ENCODE data around the gene TTC1. TPM values are rescaled to one million over a fixed set of nuclear protein-coding genes. Genes with fewer than 3 reads are reported as not detected.
"Not testable (repeated sequence)": the region's sequence is repeated elsewhere in the genome, so short reads cannot be mapped to it uniquely, and the experiment has no call there.

Gene TTC1
- total and polyA plus RNA-seq, 10 donors, result 29.2 to 55.2 (median 39.6) TPM

GRCh38 chr5:159995907-159996306 is 13.0 kb upstream of the TTC1 start:
- WGBS, 5 donors, result 68 to 90% (median 84%) methylated on average over 3 of the region's 3 CpGs
- no peaks in the 10 kb centered on the region for H3K4me1 ChIP-seq
- intact Hi-C loops (cut with DNase I; ENCODE audit: low total_unique reads), result no loop called here
- H3K9me3 ChIP-seq, result peaks cover 0 to 21% (median 16%) of the 10 kb centered on the region in 8 donors
- no peaks in the 10 kb centered on the region for H3K36me3 ChIP-seq
- TF ChIP-seq POLR2A (IDR thresholded peaks at IDR 0.05), result no peak
- no peak for TF ChIP-seq CTCF (IDR thresholded peaks at IDR 0.05 in 8 of 11, conservative IDR thresholded peaks at IDR 0.05 in 3 of 11)
- no peak for TF ChIP-seq POLR2AphosphoS5 (IDR thresholded peaks at IDR 0.05)
- no peak overlapping the region for H3K27ac ChIP-seq
- H3K27me3 ChIP-seq (replicated peaks in 1 of 7), result peaks cover 0 to 37% (median 0%) of the 10 kb centered on the region in 7 donors
- no peak overlapping the region for H3K4me3 ChIP-seq
- no peak for DNase-seq

- no peak for DNase-seq
- WGBS, 5 donors, result 36 to 53% (median 42%) methylated on average over 3 of the region's 3 CpGs
- H3K36me3 ChIP-seq, result no peaks in the 10 kb centered on the region
- intact Hi-C loops (cut with DNase I; ENCODE audit: low total_unique reads), result no loop called here
- H3K4me1 ChIP-seq, result no peaks in the 10 kb centered on the region
- TF ChIP-seq POLR2A (IDR thresholded peaks at IDR 0.05) (no peak), CTCF (IDR thresholded peaks at IDR 0.05 in 8 of 11, conservative IDR thresholded peaks at IDR 0.05 in 3 of 11) (no peak), POLR2AphosphoS5 (IDR thresholded peaks at IDR 0.05) (no peak)
- H3K27ac ChIP-seq, result no peak overlapping the region
- H3K27me3 ChIP-seq (replicated peaks in 1 of 7), result peaks cover 0 to 26% (median 0%) of the 10 kb centered on the region in 7 donors
- no peak overlapping the region for H3K4me3 ChIP-seq
- no peaks in the 10 kb centered on the region for H3K9me3 ChIP-seq
Measured at GRCh38 chr5:160001457-160001856, 7.5 kb upstream of the TTC1 start.

- no peaks in the 10 kb centered on the region for H3K9me3 ChIP-seq
- H3K4me1 ChIP-seq, result peaks cover 19 to 37% (median 27%) of the 10 kb centered on the region in 6 donors
- no peak overlapping the region for H3K4me3 ChIP-seq
- no peak overlapping the region for H3K27ac ChIP-seq
- WGBS, 5 donors, result 92 to 98% (median 95%) methylated on average over 3 of the region's 3 CpGs
- H3K36me3 ChIP-seq, result peaks cover 0 to 21% (median 13%) of the 10 kb centered on the region in 6 donors
- DNase-seq, result no peak
- no peak for TF ChIP-seq POLR2AphosphoS5 (IDR thresholded peaks at IDR 0.05)
- no peak for TF ChIP-seq CTCF (IDR thresholded peaks at IDR 0.05 in 8 of 11, conservative IDR thresholded peaks at IDR 0.05 in 3 of 11)
- no peak for TF ChIP-seq POLR2A (IDR thresholded peaks at IDR 0.05)
- intact Hi-C loops (cut with DNase I; ENCODE audit: low total_unique reads), result no loop called here
- peaks cover 0 to 6% (median 0%) of the 10 kb centered on the region in 7 donors for H3K27me3 ChIP-seq (replicated peaks in 1 of 7)
Measured at GRCh38 chr5:160007514-160007913, 1.4 kb upstream of the TTC1 start.

GRCh38 chr5:160008529-160008876 is 436 bp upstream of the TTC1 start:
- Histone ChIP-seq H3K27ac (peak overlapping the region; percentile 76 to 92 (median 85)), H3K4me3 (peak overlapping the region in 7 of 8 donors; percentile 58 to 88 (median 72)), H3K36me3 (peaks cover 0 to 31% (median 20%) of the 10 kb centered on the region in 6 donors), H3K4me1 (peaks cover 19 to 39% (median 29%) of the 10 kb centered on the region in 6 donors)
- 80 to 89% (median 84%) methylated on average over 14 of the region's 14 CpGs for WGBS, 5 donors
- H3K9me3 ChIP-seq; H3K27me3 ChIP-seq (replicated peaks in 1 of 7); intact Hi-C loops (cut with DNase I; ENCODE audit: low total_unique reads): not testable (repeated sequence)
- DNase-seq, result peak; percentile 81

GRCh38 chr5:160009591-160009989 is 651 bp downstream of the TTC1 start:
- TF ChIP-seq POLR2A (IDR thresholded peaks at IDR 0.05) (no peak), CTCF (IDR thresholded peaks at IDR 0.05 in 8 of 11, conservative IDR thresholded peaks at IDR 0.05 in 3 of 11) (no peak), POLR2AphosphoS5 (IDR thresholded peaks at IDR 0.05) (no peak)
- 2 to 6% (median 4%) methylated on average over 11 of the region's 11 CpGs for WGBS, 5 donors
- Histone ChIP-seq H3K27me3 (replicated peaks in 1 of 7) (no peaks in the 10 kb centered on the region), H3K36me3 (peaks cover 0 to 42% (median 20%) of the 10 kb centered on the region in 6 donors), H3K9me3 (no peaks in the 10 kb centered on the region), H3K4me1 (peaks cover 19 to 39% (median 29%) of the 10 kb centered on the region in 6 donors), H3K27ac (peak overlapping the region; percentile 76 to 92 (median 85)), H3K4me3 (peak overlapping the region; percentile 57 to 88 (median 71))
- DNase-seq, result no peak
- intact Hi-C loops (cut with DNase I; ENCODE audit: low total_unique reads), result no loop called here
